GM19035 (cell line): ENCODE results near the gene CA11.
"Not testable (repeated sequence)": the region's sequence is repeated elsewhere in the genome, so short reads cannot be mapped to it uniquely, and the experiment has no call there.

Source experiments
- ATAC-seq: cut with Tn5 transposase; IDR thresholded peaks from one replicate; pipeline ENCODE4 v1.9.1; 2021; ENCODE audit not compliant: unreplicated experiment

CA11 gene

DNA sequence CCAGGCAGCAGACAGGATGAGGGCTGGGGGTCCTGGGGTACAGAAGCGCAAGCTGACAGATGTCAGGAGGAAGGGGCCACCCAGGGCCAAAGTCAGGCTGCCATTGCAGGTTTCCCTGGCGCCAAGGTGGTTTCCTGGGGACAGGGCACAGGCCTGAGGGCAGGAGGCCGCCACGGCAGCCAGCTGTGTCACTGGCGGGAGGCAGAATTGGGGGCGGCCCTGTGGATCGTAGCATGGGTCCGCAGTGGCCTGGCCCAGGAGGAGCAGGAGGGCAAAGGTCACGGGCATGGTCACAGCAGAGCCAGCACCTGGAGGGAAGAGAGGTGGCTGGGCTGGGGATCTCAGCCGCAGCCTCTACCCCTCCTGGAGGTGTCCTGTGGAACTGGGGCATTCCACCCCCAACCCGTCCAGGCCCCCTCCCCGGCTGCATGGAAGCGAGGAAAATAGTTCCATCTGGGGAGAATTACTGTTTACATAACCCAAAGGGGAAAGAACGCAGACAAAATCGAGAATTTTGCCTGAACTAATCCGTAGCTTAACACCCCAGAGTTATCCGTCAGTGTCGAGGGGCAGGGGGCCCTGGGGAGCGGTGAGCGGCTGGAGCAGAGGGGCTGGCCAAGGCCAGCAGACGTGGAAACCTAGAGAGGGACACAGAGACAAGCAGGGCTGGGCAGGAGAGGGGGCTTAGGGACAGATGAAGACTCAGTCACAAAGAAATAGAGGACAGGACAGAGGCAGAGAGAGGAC lies 24.9 kb upstream of the CA11 start:
- ATAC-seq, result no peak

DNA sequence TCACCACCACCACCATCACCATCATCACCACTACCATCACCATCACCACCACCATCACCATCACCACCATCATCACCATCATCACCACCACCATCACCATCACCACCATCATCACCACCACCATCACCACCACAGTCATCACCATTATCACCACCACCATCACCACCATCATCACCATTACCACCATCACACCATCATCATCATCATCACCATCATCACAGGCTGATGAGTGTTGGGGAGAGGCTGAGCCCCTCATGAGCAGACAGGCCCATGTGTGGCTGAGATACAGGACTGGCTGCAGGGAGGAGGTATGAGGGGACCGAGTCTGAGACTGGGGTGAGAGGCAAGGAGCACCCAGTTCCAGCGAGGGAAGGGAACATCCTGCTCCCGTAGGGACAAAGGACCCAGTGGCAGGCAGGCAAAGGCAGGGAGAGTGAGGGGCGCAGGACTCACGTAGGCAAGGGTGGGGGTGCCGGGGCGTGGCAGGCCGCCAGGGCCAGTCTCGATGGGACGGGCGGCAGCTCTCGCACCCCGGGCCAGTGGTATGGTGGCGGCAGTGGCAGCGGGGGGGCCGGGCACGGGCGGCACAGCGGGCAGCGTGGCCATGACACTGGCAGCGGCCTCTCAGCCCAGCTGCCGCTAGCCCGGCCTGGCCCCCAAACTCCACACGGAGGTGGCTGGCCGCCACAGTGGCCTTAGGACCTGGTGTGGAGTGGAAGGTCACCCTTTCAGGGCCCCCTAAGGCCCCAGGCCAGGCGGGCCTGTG lies 24.1 kb upstream of the CA11 start:
- no peak for ATAC-seq

DNA sequence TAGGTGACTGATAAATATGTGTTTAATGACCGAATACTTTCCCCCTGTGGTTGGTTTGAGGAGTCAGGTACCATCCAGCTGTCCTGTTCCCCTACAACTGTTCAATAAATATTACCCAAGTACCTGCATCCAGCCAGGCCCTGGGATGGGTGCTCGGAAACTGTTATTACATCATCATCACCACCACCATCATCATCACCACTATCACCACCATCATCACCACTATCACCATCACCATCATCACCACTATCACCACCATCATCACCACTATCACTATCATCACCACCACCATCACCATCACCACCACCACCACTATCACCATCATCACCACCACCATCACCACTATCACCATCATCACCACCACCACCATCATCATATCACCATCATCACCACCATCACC lies 22.8 kb upstream of the CA11 start:
- no peak for ATAC-seq

DNA sequence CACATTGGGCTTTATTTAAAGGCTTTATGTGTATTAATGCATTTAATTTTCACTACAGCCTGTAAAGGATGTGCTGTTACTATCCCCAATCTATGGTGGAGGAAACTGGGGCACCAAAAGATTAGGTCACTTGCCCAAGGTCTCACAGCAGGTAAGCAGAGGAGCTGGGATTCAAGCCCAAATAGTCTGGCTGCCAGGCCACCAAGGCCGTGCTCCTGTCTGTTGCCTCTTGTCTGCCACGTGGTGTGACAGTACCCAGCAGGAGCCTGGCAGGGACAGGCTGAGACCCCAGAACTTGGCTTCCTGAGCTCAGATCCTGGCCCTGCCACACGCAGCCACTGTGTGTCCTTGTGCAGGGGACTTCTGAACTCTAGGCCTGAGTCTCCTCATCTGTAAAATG lies 22.3 kb upstream of the CA11 start:
- ATAC-seq, result no peak

DNA sequence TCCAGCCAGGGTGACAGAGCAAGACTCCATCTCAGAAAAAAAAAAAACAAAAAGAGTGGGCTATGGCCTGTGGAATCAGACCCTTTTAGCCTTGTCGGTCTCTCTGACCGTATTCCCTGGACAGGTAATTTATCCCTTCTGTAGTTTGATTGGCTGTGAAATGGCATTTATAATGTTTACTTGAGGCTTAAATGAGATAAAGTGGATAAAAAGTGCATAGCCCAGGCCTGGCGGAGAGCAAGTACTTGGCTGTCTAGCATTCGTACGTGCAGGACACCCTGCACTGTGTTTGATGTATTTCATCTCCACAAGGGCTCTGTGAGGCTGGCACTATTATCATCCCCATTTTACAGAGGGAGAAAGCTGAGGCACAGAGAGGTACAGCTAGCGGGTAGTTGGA lies 19.8 kb upstream of the CA11 start:
- ATAC-seq, result no peak

DNA sequence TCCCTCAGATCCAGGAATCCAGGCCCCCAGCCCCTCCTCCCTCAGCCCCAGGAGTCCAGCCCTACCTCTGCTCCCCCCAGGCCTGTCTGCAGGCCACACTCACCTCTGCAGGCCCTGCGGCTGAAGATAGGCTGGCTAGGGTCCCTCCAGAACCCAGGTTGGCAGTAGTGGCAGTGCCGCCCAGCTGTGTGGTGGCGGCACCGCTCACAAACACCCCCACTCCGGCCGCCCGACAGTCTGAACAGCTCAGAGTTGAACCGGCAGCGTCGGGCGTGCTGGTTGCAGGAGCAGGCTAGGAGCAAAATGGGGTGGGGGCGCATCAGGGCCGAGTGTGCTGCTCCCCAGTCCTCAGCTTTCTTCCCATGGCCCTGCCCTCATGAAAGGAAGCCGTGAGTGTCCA lies 18.5 kb upstream of the CA11 start:
- ATAC-seq, result no peak

DNA sequence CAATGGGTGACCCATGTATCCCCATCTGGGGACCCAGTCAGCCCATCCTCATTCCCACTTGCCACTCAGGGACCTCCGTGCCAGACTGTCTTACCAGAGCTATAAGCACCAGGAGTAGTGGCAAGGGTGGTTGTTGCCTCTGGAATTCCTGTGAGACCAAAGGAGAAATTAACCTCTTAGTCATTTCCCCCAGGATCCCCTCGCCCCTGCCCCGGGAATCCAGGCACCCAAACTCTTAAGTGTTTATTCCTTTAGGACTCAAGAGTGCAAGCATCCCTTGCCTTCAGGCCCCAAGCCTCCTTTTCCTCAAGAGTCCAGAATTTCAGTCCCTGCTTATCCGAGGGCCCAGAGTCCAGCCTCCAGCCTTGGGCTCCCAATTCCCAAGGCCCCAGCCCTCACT lies 17.7 kb upstream of the CA11 start:
- no peak for ATAC-seq

DNA sequence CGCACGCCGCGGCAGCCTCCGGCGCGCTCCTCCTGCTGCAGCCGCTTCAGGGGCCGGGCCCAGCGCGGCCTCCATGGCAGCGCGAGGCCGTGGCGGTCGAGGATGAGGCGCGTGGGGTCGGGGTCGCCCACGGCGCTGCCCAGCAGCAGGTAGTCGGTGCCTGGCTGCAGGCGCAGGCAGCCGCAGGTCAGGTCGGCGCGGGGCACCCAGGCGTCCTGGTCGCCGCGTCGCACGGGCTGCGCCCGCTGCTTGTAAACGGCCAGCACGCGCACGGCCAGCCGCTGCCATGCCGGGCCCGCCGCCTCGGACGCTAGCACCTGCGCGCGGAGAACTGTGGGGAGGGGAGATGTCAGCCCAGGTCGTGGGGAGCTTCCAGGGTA lies 15.7 kb upstream of the CA11 start:
- no peak for ATAC-seq

DNA sequence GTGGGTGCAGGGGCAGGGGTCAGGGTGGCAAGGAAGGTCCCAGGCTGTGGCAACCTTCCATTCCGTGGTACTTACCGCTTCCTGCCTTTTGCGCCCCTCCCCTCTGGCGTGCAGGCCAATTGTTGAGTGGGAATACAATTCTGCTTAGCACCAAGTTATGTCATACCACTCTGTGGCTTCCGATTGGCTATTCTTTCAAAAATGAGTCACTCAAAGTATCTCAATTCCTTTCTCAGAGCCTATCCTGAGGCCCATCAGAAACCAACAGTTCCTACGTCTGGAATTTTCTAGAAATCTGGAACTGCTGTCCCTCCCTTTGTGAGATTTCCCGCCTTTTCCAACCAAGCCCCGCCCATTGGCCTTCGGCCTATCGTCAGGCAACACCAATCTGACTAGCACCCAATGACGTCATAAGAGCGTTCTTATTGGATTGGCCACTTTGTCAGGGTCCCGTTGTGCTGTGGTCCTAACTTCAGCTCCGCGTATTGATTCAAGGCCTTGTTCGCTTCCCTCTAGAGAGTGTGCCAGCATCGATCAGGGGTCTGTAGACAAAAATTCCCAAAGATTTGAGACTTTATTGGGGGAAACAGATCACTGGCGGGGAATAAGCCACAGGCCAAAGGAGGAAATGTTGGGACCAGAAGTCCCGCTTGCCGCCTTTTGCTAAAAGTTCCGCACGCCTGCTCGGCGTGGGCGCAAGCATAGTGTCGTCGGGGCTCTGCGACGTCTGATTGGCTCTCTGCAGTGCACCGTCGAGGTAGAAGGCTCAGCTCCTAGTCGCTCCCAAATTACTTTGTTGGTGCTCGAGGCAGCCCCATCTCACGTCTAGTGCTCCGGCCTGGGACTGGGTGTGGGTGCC lies 15.1 kb upstream of the CA11 start:
- peak; percentile 89 for ATAC-seq

DNA sequence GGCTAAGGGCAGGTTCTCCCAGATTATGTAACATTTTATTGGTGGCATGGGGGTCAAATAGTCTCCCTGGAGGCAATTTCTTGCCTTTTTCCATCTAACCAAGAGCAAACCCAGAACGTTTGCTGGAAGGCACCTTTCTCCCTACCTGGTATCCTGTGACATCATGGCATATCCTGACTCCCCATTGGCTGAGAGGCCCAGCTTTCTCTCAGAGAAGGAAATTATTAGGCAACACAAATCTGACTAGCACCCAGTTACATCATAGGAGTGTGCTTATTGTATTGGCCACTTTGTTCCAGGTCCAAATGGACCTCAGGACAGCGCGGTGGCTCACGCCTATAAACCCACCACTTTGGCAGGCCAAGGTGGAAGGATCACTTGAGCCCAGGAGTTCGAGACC lies 13.8 kb upstream of the CA11 start:
- no peak for ATAC-seq

DNA sequence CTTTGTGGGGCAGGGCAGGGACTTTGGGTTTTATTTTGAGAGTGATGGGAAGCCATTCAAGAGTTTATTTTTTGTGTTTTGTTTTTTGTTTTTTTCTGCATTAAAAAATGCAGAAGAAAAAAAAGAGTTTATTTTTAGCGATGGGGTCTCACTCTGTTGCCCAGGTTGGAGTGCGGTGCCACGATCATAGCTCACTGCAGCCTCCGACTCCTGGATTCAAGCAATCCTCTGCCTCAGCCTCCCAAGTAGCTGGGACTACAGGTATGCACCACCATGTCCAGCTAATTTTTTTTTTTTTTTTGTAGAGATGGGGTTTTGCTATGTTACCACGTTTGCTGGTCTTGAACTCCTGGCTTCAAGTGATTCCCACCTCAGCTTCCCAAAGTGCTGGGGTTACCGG lies 12.5 kb upstream of the CA11 start:
- ATAC-seq, result no peak

DNA sequence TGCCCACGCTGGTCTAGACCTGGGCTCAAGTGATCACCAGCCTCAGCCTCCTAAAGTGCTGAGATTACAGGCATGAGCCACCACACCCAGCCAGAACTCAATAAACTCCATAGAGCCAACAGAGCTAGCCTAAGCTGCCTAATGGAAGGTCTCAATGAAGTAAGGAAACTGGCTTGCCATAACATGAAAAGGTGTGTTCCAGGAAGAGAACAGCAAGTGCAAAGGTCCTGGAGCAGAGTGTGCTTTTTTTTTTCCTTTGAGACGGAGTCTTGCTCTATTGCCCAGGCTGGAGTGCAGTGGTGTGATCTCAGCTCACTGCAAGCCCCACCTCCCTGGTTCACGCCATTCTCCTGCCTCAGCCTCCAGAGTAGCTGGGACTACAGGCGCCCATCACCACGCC lies 11.8 kb upstream of the CA11 start:
- not testable (repeated sequence) for ATAC-seq

DNA sequence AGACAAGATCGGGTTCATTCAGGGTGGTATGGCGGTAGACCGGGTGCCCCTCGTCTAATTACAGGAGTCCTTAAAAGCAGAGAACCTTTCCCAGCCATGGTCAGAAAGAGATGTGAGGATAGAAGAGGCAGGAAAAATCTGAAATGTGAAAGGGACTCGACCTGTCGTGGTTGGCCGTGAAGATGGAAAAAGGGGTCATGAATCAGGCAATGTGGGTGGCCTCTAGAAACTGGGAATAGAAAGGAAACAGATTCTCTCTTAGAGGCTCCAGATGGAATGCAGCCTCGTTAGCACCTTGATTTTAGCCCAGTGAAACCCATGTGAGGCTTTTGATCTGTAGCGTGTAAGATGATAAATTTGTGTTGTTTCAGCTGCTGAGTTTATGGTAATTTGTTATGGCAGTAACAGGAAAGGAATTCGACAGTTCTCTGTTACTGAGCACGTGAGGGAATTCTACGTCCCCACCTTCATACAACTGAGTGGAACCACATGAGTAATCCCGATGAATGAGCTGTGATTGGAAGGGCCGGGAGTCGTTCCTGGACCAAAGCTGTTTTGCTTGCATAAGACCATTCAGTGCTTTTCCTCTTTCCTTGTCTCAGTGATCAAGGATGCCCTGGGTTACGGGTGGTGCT lies 11.0 kb upstream of the CA11 start:
- no peak for ATAC-seq

DNA sequence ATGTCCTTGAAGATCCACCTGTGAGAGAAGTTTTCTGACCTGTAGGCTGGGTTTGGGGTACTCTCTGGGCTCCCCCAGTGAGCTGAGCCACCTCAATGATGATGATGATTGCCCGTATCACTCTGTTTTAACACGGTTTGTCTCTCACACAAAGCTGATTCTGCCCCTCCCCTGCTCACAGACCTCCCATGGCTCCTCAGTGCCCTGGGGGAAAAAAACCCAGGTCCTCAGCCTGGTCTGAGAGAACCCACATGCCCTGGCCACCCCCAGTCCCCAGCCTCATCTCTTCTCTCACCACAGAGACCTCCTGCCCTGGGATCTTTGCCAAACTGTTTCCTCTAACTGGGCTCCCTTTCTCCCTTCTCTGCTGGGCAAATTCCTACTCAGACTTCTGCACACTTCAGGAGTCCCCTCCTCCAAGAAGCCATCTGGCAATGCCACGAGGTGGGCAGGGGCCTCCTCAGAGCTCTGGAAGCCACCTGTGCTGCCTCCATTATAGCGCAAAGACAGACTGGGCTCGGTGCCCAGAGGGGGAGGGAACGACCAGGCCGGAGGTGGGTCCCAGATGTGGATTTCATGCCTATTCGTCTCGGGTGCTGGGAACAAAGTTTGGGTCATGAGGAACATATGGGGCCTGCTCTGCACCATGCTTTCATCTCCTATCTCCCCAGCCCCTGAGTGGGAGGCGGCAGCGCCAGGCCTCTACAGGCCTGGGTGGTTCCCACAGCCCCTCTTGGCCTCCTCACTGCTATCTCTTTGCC lies 8.5 kb upstream of the CA11 start:
- no peak for ATAC-seq

DNA sequence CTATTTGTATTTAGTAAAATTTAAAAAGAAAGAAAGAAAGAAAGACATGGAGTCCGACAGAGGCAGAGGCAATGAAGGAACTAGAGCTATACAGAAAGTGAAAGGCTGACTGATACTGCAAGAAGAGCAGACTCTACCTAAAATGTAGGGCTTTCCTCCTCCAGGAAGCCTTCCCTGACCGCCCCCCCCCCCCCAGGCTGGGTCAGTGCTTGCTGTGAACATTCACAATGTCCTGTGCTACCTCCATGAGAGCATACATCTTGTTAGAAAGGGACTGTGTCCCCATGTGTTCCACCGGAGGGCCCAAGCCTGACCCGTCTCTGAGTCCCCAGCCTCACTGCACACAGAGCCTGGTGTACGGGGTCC lies 5.7 kb upstream of the CA11 start:
- ATAC-seq, result no peak

DNA sequence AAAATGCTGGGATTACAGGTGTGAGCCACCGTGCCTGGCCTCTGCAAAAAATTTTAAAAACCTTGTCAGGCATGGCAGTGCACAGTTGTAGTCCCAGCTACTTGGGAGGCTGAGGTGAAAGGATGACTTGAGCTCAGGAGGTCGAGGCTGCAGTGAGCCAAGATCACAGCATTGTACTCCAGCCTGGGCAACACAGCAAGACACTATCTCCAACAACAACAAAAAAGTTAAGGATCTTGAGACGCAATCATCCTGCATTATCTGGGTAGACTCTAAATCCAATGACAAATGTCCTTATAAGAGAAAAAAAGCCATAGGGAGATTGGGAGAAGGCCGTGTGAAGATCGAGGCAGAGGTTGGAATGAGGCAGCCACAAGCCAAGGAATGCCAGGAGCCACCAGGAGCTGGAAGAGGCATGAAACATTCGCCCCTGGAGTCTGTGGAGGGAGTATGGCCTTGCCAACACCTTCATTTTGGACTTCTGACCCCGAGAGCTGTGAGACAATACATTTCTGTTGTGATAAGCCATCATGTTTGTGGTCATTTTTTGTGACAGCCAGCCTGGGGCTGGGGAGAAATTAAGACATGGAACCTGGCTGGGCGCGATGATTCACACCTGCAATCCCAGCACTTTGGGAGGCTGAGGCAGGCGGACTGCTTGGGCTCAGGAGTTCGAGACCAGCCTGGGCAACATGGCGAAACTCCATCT lies 5.1 kb upstream of the CA11 start:
- no peak for ATAC-seq

DNA sequence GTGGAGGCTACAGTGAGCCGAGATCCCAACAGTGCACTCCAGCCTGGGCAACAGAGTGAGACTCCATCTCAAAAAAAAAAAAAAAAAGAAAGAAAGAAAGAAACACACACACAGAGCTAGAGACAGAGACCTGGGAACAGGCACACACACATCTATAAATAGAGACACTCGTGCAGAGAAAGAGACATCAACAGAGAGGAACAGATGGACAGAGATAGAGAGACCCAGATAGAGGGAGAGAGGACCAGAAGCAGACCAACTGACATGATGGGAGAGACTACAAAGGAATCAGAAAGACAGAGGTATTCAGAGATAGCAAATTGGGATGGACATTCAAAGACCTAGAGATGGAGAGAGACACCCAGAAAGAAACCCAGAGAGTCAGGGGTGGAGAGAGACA lies 2.1 kb upstream of the CA11 start:
- ATAC-seq, result no peak

DNA sequence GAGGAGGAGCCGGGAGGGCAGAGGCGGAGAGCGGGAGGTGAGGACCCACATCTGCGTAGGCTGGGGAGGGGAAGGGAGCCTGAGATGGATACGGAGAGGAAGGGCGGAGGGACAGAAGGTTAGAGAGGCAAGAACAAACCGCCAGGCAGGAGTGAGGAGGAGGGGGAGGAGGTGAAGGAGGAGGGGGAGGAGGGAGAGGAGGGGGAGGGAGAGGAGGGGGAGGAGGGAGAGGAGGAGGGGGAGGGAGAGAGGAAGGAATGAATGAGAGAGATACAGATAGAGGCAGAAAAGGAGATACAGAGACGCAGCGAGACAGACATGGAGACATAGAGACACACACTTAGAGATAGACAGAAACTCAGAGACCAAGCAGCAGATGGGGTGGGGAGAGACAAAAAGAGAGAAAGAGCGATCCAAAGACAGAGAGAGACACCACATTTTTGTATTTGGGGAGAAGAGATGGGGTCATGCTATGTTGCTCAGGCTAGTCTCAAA lies 782 bp upstream of the CA11 start:
- no peak for ATAC-seq

DNA sequence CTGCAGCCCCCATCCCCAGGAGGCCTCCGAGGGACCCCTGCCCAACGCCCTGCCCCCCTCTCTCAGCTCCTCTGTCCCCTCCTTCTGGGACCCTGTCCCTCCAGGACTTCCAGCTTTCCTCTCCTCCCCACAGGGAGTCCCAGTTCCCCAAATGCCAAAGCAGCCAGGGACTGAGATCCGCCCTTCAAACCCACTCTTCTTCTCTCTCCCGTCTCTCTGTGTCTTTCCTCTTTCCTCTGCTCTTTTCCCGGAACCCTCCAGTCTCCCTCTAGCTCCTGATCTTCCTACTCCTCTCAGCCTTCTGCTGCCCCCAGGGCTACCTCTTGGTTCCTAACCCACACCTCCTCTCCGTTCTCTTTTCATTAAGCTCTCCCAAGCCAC lies 377 bp downstream of the CA11 start:
- no peak for ATAC-seq
